A549 (cell line): ENCODE data around the gene DOCK1.

Experiments used
- EP300 ChIP-seq, 2 experiments: fragments of >200 bp; sonication (Bioruptor Twin); formaldehyde crosslinking; IDR thresholded peaks; 2 replicates in 1 of 2; 3 replicates in 1 of 2; pipeline ENCODE4 v1.6.1; 2016 to 2017
- FOSB ChIP-seq: fragments of 250-450 bp; sonication (Bioruptor Pico); IDR thresholded peaks from 2 replicates; pipeline ENCODE4 v1.5.0; 2020; ENCODE audit warnings: mild to moderate bottlenecking, moderate library complexity
- MYC ChIP-seq: IDR thresholded peaks from 2 replicates; pipeline ENCODE4 v1.6.1; 2012; ENCODE audit warnings: mild to moderate bottlenecking, inconsistent platforms, low read length, improper control_type of control experiment, borderline replicate concordance
- SMC3 ChIP-seq: fragments of >200 bp; sonication (Bioruptor Twin); formaldehyde crosslinking; IDR thresholded peaks from 3 replicates; pipeline ENCODE4 v1.6.1; 2018; ENCODE audit warnings: inconsistent platforms
- SREBF2 ChIP-seq: fragments of 450-650 bp; IDR thresholded peaks from 2 replicates; pipeline ENCODE4 v1.6.1; 2014; ENCODE audit warnings: mild to moderate bottlenecking, moderate library complexity
- TF ChIP-seq, protein P1 (sequence below): fragments of >200 bp; sonication (Bioruptor Twin); formaldehyde crosslinking; IDR thresholded peaks from 3 replicates; pipeline ENCODE4 v1.5.1; 2016
- TF ChIP-seq, protein P2 (sequence below): fragments of 200-600 bp; sonication (generic); IDR thresholded peaks from 2 replicates; pipeline ENCODE4 v1.6.1; 2016; ENCODE audit warnings: antibody characterized with exemption, mild to moderate bottlenecking, moderate library complexity
- TF ChIP-seq, protein P3 (sequence below): IDR thresholded peaks from 2 replicates; pipeline ENCODE4 v1.6.1; 2012

DNA sequence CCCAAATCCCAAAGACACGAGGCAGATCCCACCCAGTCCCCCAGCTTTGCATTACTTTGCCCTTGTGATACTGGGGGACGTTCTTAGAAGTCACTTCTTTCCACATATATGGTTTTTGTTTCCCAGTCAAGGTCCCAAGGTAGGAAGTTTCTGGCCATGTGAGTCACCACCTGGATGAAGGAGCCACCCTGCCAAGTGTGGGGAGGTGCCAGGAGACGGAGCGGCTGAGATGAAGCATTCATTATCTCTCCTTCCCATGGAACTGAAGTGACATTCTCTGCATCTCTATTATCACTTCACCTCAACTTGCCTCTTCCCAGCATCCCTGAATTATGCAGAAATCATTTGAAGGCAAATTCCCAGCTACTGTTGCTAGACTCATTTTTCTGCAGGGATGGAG is 427.4 kb downstream of the DOCK1 start:
- TF ChIP-seq, protein P1, sequence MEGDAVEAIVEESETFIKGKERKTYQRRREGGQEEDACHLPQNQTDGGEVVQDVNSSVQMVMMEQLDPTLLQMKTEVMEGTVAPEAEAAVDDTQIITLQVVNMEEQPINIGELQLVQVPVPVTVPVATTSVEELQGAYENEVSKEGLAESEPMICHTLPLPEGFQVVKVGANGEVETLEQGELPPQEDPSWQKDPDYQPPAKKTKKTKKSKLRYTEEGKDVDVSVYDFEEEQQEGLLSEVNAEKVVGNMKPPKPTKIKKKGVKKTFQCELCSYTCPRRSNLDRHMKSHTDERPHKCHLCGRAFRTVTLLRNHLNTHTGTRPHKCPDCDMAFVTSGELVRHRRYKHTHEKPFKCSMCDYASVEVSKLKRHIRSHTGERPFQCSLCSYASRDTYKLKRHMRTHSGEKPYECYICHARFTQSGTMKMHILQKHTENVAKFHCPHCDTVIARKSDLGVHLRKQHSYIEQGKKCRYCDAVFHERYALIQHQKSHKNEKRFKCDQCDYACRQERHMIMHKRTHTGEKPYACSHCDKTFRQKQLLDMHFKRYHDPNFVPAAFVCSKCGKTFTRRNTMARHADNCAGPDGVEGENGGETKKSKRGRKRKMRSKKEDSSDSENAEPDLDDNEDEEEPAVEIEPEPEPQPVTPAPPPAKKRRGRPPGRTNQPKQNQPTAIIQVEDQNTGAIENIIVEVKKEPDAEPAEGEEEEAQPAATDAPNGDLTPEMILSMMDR = no peak
- no peak for TF ChIP-seq MYC
- TF ChIP-seq, protein P2, sequence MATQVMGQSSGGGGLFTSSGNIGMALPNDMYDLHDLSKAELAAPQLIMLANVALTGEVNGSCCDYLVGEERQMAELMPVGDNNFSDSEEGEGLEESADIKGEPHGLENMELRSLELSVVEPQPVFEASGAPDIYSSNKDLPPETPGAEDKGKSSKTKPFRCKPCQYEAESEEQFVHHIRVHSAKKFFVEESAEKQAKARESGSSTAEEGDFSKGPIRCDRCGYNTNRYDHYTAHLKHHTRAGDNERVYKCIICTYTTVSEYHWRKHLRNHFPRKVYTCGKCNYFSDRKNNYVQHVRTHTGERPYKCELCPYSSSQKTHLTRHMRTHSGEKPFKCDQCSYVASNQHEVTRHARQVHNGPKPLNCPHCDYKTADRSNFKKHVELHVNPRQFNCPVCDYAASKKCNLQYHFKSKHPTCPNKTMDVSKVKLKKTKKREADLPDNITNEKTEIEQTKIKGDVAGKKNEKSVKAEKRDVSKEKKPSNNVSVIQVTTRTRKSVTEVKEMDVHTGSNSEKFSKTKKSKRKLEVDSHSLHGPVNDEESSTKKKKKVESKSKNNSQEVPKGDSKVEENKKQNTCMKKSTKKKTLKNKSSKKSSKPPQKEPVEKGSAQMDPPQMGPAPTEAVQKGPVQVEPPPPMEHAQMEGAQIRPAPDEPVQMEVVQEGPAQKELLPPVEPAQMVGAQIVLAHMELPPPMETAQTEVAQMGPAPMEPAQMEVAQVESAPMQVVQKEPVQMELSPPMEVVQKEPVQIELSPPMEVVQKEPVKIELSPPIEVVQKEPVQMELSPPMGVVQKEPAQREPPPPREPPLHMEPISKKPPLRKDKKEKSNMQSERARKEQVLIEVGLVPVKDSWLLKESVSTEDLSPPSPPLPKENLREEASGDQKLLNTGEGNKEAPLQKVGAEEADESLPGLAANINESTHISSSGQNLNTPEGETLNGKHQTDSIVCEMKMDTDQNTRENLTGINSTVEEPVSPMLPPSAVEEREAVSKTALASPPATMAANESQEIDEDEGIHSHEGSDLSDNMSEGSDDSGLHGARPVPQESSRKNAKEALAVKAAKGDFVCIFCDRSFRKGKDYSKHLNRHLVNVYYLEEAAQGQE = no peak
- TF ChIP-seq, protein P3, sequence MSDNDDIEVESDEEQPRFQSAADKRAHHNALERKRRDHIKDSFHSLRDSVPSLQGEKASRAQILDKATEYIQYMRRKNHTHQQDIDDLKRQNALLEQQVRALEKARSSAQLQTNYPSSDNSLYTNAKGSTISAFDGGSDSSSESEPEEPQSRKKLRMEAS = no peak
- no peak for TF ChIP-seq EP300 (IDR thresholded peaks at IDR 0.05)
- no peak for TF ChIP-seq SMC3
- TF ChIP-seq FOSB = no peak
- TF ChIP-seq SREBF2 = no peak
